WTC11 (cell line): ENCODE data around the gene ZFYVE26. TPM values are rescaled to one million over a fixed set of nuclear protein-coding genes. Genes with fewer than 3 reads are reported as not detected.

ENCODE experiments used
- ATAC-seq: fragments of 200-7000 bp; cut with Tn5 transposase; 2 replicates; pipeline ENCODE4 v1.10.0; 2021; ENCODE audit warnings: mild to moderate bottlenecking, moderate library complexity
- CTCF ChIA-PET: fragments of 300-600 bp; sonication (Branson Sonifier 250); formaldehyde crosslinking; loops from one replicate; lab custom pipeline; 2021; ENCODE audit warnings: antibody characterized with exemption; lab: Charles Lee
- POLR2A ChIA-PET: fragments of 350-600 bp; sonication (Branson Sonifier 250); formaldehyde crosslinking; loops from one replicate; lab custom pipeline; 2021; ENCODE audit warnings: antibody characterized with exemption; lab: Charles Lee
- DNase-seq: peaks from one replicate; pipeline ENCODE4 v3.0.0; 2021; ENCODE audit warnings: low spot score
- H3K27ac Mint-ChIP-seq: 2 replicates; pipeline ENCODE4 v1.8.0; 2021; ENCODE audit warnings: mixed read lengths
- H3K27me3 Mint-ChIP-seq: 2 replicates; pipeline ENCODE4 v1.8.0; 2021; ENCODE audit warnings: low read depth, mild to moderate bottlenecking, moderate library complexity, mixed read lengths
- H3K36me3 Mint-ChIP-seq: 2 replicates; pipeline ENCODE4 v1.8.0; 2021; ENCODE audit warnings: mixed read lengths
- H3K4me1 Mint-ChIP-seq: 2 replicates; pipeline ENCODE4 v1.8.0; 2022; ENCODE audit warnings: mixed read lengths
- H3K4me3 Mint-ChIP-seq: 2 replicates; pipeline ENCODE4 v1.8.0; 2021; ENCODE audit warnings: mild to moderate bottlenecking, moderate library complexity, mixed read lengths
- H3K9me3 Mint-ChIP-seq: 2 replicates; pipeline ENCODE4 v1.8.0; 2021; ENCODE audit warnings: mixed read lengths
- ARID4B ChIP-seq: sonication (generic); formaldehyde crosslinking; IDR thresholded peaks from 2 replicates; pipeline ENCODE4 v1.8.0; 2023; ENCODE audit warnings: missing genetic modification reagents, mild to moderate bottlenecking, borderline replicate concordance
- ATF3 ChIP-seq: sonication (generic); formaldehyde crosslinking; conservative IDR thresholded peaks from 2 replicates; pipeline ENCODE4 v1.8.1; 2022; ENCODE audit warnings: mild to moderate bottlenecking, missing genetic modification reagents
- CDX4 ChIP-seq: fragments of 250-450 bp; sonication (Bioruptor Pico); IDR thresholded peaks from 2 replicates; pipeline ENCODE4 v1.9.0; 2021; ENCODE audit warnings: moderate library complexity, mild to moderate bottlenecking, inconsistent platforms, borderline replicate concordance
- CTCF ChIP-seq: fragments of 200-600 bp; IDR thresholded peaks from 2 replicates; pipeline ENCODE4 v1.8.0; 2022; ENCODE audit warnings: antibody characterized with exemption
- ELF4 ChIP-seq: sonication (generic); formaldehyde crosslinking; IDR thresholded peaks from 2 replicates; pipeline ENCODE4 v1.8.1; 2022; ENCODE audit warnings: low read depth, mild to moderate bottlenecking, moderate library complexity, missing genetic modification reagents
- ERG ChIP-seq: fragments of 250-450 bp; sonication (Bioruptor Pico); IDR thresholded peaks from 2 replicates; pipeline ENCODE4 v1.8.0; 2021; ENCODE audit warnings: mild to moderate bottlenecking
- FOXP1 ChIP-seq: sonication (generic); formaldehyde crosslinking; IDR thresholded peaks from 2 replicates; pipeline ENCODE4 v1.8.0; 2022; ENCODE audit warnings: missing genetic modification reagents, mild to moderate bottlenecking, moderate library complexity, borderline replicate concordance
- HMGXB4 ChIP-seq: sonication (generic); formaldehyde crosslinking; IDR thresholded peaks from 2 replicates; pipeline ENCODE4 v1.8.1; 2023; ENCODE audit warnings: mild to moderate bottlenecking, moderate library complexity, missing genetic modification reagents
- IRF2 ChIP-seq: sonication (generic); formaldehyde crosslinking; IDR thresholded peaks from 2 replicates; pipeline ENCODE4 v1.8.0; 2022; ENCODE audit warnings: low read depth, missing genetic modification reagents, borderline replicate concordance
- JUN ChIP-seq: sonication (generic); formaldehyde crosslinking; IDR thresholded peaks from 2 replicates; pipeline ENCODE4 v1.8.0; 2023; ENCODE audit warnings: mild to moderate bottlenecking, missing genetic modification reagents
- MLX ChIP-seq: sonication (generic); formaldehyde crosslinking; IDR thresholded peaks from 2 replicates; pipeline ENCODE4 v1.8.1; 2023; ENCODE audit warnings: mild to moderate bottlenecking, missing genetic modification reagents, moderate library complexity
- NFATC4 ChIP-seq: fragments of 250-450 bp; sonication (Bioruptor Pico); IDR thresholded peaks from 2 replicates; pipeline ENCODE4 v1.9.0; 2021; ENCODE audit warnings: mild to moderate bottlenecking
- NR1H2 ChIP-seq: sonication (generic); formaldehyde crosslinking; IDR thresholded peaks from 2 replicates; pipeline ENCODE4 v1.9.0; 2021; ENCODE audit warnings: mild to moderate bottlenecking, moderate library complexity, missing genetic modification reagents
- SMAD3 ChIP-seq: sonication (generic); formaldehyde crosslinking; IDR thresholded peaks from 2 replicates; pipeline ENCODE4 v1.8.0; 2022; ENCODE audit warnings: missing genetic modification reagents, mild to moderate bottlenecking, borderline replicate concordance
- SMAD4 ChIP-seq: sonication (generic); formaldehyde crosslinking; IDR thresholded peaks from 2 replicates; pipeline ENCODE4 v1.8.0; 2022; ENCODE audit warnings: mild to moderate bottlenecking, missing genetic modification reagents
- TEAD1 ChIP-seq: sonication (generic); formaldehyde crosslinking; IDR thresholded peaks from 2 replicates; pipeline ENCODE4 v1.8.0; 2022; ENCODE audit warnings: mild to moderate bottlenecking, missing genetic modification reagents
- USF1 ChIP-seq: sonication (generic); formaldehyde crosslinking; IDR thresholded peaks from 2 replicates; pipeline ENCODE4 v1.8.0; 2022; ENCODE audit warnings: mild to moderate bottlenecking, missing genetic modification reagents
- ZNF138 ChIP-seq: sonication (generic); formaldehyde crosslinking; conservative IDR thresholded peaks from 2 replicates; pipeline ENCODE4 v1.8.1; 2022; ENCODE audit warnings: mild to moderate bottlenecking, moderate library complexity, missing genetic modification reagents
- ZNF219 ChIP-seq: sonication (generic); formaldehyde crosslinking; IDR thresholded peaks from 2 replicates; pipeline ENCODE4 v1.8.0; 2023; ENCODE audit warnings: missing genetic modification reagents, mild to moderate bottlenecking, borderline replicate concordance
- ZNF232 ChIP-seq: sonication (generic); formaldehyde crosslinking; IDR thresholded peaks from 2 replicates; pipeline ENCODE4 v1.8.0; 2022; ENCODE audit warnings: mild to moderate bottlenecking, missing genetic modification reagents
- ZNF396 ChIP-seq: fragments of 250-450 bp; sonication (Bioruptor Pico); IDR thresholded peaks from 2 replicates; pipeline ENCODE4 v1.8.0; 2021; ENCODE audit warnings: mild to moderate bottlenecking, moderate library complexity, borderline replicate concordance
- total RNA-seq: library from RNA; stranded (reverse); gene quantifications from 3 replicates; pipeline ENCODE4 v1.2.3, GENCODE V29; 2021

Gene ZFYVE26
- total RNA-seq, 1 experiment from 2014 or later = 25.8 TPM

- Mint-ChIP-seq H3K27me3 (no peaks in the 10 kb centered on the region), H3K4me1 (no peaks in the 10 kb centered on the region), H3K9me3 (no peaks in the 10 kb centered on the region), H3K36me3 (peaks cover 79% of the 10 kb centered on the region), H3K27ac (no peak overlapping the region; the same call in 1 of the 2 replicates), H3K4me3 (no peak overlapping the region)
- ATAC-seq = no peak
- CTCF ChIA-PET = no interaction called here
- DNase-seq = no peak
- TF ChIP-seq ZNF219 (CRISPR knock-in tag) = no peak
- TF ChIP-seq USF1 (CRISPR knock-in tag) = no peak
- TF ChIP-seq CTCF = no peak
- TF ChIP-seq NFATC4 (CRISPR knock-in tag) = no peak
- TF ChIP-seq NR1H2 = no peak
- TF ChIP-seq ZNF396 (CRISPR knock-in tag) = no peak
- TF ChIP-seq CDX4 (CRISPR knock-in tag) = no peak
- no peak for TF ChIP-seq SMAD3 (CRISPR knock-in tag)
- TF ChIP-seq MLX (CRISPR knock-in tag) = no peak
- no peak for TF ChIP-seq HMGXB4
- TF ChIP-seq ERG (CRISPR knock-in tag) = no peak
- no peak for TF ChIP-seq JUN (CRISPR knock-in tag)
- no peak for TF ChIP-seq TEAD1 (CRISPR knock-in tag)
- no peak for TF ChIP-seq FOXP1 (CRISPR knock-in tag)
- TF ChIP-seq IRF2 (CRISPR knock-in tag) = no peak
- TF ChIP-seq ZNF138 = no peak
- POLR2A ChIA-PET = no interaction called here
Observed at GRCh38 chr14:67784244-67784823, 32.1 kb downstream of the ZFYVE26 start.

GRCh38 chr14:67782090-67782489 is 34.3 kb downstream of the ZFYVE26 start:
- Mint-ChIP-seq H3K27me3 (no peaks in the 10 kb centered on the region), H3K36me3 (peaks cover 69% of the 10 kb centered on the region), H3K9me3 (no peaks in the 10 kb centered on the region), H3K4me3 (no peak overlapping the region), H3K27ac (no peak overlapping the region), H3K4me1 (no peaks in the 10 kb centered on the region)
- DNase-seq (no peak), ATAC-seq (no peak)
- POLR2A ChIA-PET = no interaction called here
- CTCF ChIA-PET = no interaction called here
- TF ChIP-seq ELF4 (CRISPR knock-in tag) (no peak), ATF3 (CRISPR knock-in tag) (no peak), ARID4B (CRISPR knock-in tag) (no peak), SMAD4 (CRISPR knock-in tag) (no peak), TEAD1 (CRISPR knock-in tag) (no peak), ZNF232 (CRISPR knock-in tag) (no peak)
